Measurements from ENCODE around the gene OR51I1. TPM values are rescaled to one million over a fixed set of nuclear protein-coding genes. Genes with fewer than 3 reads are reported as not detected.

The OR51I1 gene
- total RNA-seq, 1 experiment from 2014 or later = 23.1 TPM

DNA sequence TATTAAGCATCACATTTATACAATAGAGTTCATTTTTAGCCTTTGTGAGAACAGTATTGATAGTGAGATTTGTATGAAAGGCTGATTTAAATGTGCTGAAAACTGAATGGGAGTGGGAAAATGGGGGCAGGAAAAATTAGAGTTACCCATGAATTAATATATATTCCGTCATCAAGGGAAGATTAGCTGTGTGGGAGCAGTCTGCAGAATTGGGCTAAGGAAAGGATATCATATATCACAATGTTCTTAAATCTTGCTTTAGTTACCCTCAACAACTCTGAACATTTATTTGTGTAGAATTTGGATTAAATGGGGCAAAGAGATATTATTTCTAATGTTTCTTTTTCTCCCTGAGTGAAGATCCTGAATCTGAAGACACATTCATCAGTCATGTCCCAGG, 19.5 kb downstream of the OR51I1 start, which contains the start of gene OR51Q1:
Gene OR51Q1, plus strand, starts transcription at position 301 of the 400 bp plus-strand sequence. Its CDS starts 90 bp downstream, at position 391.
- ChIA-PET CTCF (no interaction called here), POLR2A (no interaction called here), RAD21 (ENCODE audit: low non-redundant PET in 1 of 2, low total read pairs in 2 of 2, uncharacterized antibody in 2 of 2, unreplicated experiment in 2 of 2) (no interaction called here)
- Histone ChIP-seq H3K4me2 (ENCODE audit: low read length) (no peak within 1 kb of the TSS), H4K20me1 (ENCODE audit: insufficient read depth) (peaks cover 18% of the 10 kb centered on the region; the same call in 1 of the 2 replicates), H3K4me1 (ENCODE audit: control insufficient read depth in 1 of 2, insufficient read depth in 2 of 2, low read length in 2 of 2) (peaks cover 0 to 21% of the 10 kb centered on the region in 2 experiments; a peak in 1 of 4 replicates), H3K9me2 (ENCODE audit: insufficient read depth) (no peaks in the 10 kb centered on the region), H3K4me3 (replicated peaks in 1 of 2; ENCODE audit: low read depth in 1 of 2, low read length in 2 of 2) (no peak within 1 kb of the TSS), H2AFZ (ENCODE audit: low read depth, low read length, poor library complexity, severe bottlenecking) (no peak within 1 kb of the TSS), H3K27ac (ENCODE audit: low read depth, low read length) (peak within 1 kb of the TSS; percentile 32; the same call in 1 of the 2 replicates), H3K9ac (ENCODE audit: low read length) (no peak within 1 kb of the TSS), H3K79me2 (ENCODE audit: insufficient read depth, low read length) (peaks cover 83% of the 10 kb centered on the region), H3K36me3 (ENCODE audit: control insufficient read depth in 1 of 2, insufficient read depth in 2 of 2, low read length in 2 of 2) (peaks cover 2 to 44% of the 10 kb centered on the region in 2 experiments), H3K27me3 (ENCODE audit: insufficient read depth, low read length) (no peaks in the 10 kb centered on the region), H3K9me3 (ENCODE audit: control insufficient read depth in 1 of 2, insufficient read depth in 1 of 2, low read depth in 1 of 2, low read length in 2 of 2) (no peaks in the 10 kb centered on the region)
- ATAC-seq (no peak), DNase-seq (ENCODE audit: low read depth, low spot score) (no peak)
- intact Hi-C loops (cut with micrococcal nuclease) = no loop called here
- BruUV-seq (replicated peaks) = no TSS peak
- TF ChIP-seq, protein P1, sequence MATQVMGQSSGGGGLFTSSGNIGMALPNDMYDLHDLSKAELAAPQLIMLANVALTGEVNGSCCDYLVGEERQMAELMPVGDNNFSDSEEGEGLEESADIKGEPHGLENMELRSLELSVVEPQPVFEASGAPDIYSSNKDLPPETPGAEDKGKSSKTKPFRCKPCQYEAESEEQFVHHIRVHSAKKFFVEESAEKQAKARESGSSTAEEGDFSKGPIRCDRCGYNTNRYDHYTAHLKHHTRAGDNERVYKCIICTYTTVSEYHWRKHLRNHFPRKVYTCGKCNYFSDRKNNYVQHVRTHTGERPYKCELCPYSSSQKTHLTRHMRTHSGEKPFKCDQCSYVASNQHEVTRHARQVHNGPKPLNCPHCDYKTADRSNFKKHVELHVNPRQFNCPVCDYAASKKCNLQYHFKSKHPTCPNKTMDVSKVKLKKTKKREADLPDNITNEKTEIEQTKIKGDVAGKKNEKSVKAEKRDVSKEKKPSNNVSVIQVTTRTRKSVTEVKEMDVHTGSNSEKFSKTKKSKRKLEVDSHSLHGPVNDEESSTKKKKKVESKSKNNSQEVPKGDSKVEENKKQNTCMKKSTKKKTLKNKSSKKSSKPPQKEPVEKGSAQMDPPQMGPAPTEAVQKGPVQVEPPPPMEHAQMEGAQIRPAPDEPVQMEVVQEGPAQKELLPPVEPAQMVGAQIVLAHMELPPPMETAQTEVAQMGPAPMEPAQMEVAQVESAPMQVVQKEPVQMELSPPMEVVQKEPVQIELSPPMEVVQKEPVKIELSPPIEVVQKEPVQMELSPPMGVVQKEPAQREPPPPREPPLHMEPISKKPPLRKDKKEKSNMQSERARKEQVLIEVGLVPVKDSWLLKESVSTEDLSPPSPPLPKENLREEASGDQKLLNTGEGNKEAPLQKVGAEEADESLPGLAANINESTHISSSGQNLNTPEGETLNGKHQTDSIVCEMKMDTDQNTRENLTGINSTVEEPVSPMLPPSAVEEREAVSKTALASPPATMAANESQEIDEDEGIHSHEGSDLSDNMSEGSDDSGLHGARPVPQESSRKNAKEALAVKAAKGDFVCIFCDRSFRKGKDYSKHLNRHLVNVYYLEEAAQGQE (IDR thresholded peaks at IDR 0.05; ENCODE audit: low read depth) = no peak
- 0 out of 2 replicates have a peak, but pooled peaks have one; percentile 44 for TF ChIP-seq POLR2AphosphoS5 (IDR thresholded peaks at IDR 0.05; ENCODE audit: low read depth, low read length)

DNA sequence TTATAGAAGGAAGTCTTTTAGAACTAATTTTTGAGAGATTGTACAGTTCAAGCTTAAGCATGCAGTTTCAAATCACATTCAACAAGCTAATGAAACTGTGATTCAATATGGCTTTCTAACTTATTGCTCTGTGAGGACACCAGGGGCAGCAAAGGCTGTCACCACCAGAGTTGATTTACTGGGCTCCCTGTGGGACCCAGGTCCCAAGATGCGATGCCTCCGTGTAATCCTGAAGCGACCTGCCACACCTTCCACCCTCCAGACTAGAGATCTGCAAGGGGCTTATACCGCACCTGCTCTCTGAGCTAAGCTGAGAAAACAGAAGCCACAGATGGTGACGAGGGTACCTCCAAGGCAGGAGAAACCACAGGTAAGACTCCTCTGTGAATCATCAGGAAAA, 20.3 kb downstream of the OR51I1 start:
- Histone ChIP-seq H3K9ac (ENCODE audit: low read length) (no peak overlapping the region), H4K20me1 (ENCODE audit: insufficient read depth) (peaks cover 18% of the 10 kb centered on the region; the same call in 1 of the 2 replicates), H3K4me1 (ENCODE audit: control insufficient read depth in 1 of 2, insufficient read depth in 2 of 2, low read length in 2 of 2) (peaks cover 0 to 21% of the 10 kb centered on the region in 2 experiments; a peak in 1 of 4 replicates), H3K4me3 (replicated peaks in 1 of 2; ENCODE audit: low read depth in 1 of 2, low read length in 2 of 2) (no peak overlapping the region), H3K36me3 (ENCODE audit: control insufficient read depth in 1 of 2, insufficient read depth in 2 of 2, low read length in 2 of 2) (peaks cover 2 to 44% of the 10 kb centered on the region in 2 experiments), H3K27ac (ENCODE audit: low read depth, low read length) (no peak overlapping the region; the same call in 1 of the 2 replicates), H3K9me2 (ENCODE audit: insufficient read depth) (no peaks in the 10 kb centered on the region), H3K79me2 (ENCODE audit: insufficient read depth, low read length) (peaks cover 75% of the 10 kb centered on the region), H2AFZ (ENCODE audit: low read depth, low read length, poor library complexity, severe bottlenecking) (no peak overlapping the region), H3K9me3 (ENCODE audit: control insufficient read depth in 1 of 2, insufficient read depth in 1 of 2, low read depth in 1 of 2, low read length in 2 of 2) (no peaks in the 10 kb centered on the region), H3K27me3 (ENCODE audit: insufficient read depth, low read length) (no peaks in the 10 kb centered on the region), H3K4me2 (ENCODE audit: low read length) (no peak overlapping the region)
- ChIA-PET CTCF (interaction anchor here (0.6 kb wide), 1 partner anchor 10 kb away, joined by 3 read pairs; no protein-coding TSS in a partner anchor), POLR2A (no interaction called here), RAD21 (ENCODE audit: low non-redundant PET in 1 of 2, low total read pairs in 2 of 2, uncharacterized antibody in 2 of 2, unreplicated experiment in 2 of 2) (no interaction called here)
- ATAC-seq = peak; percentile 61
- TF ChIP-seq EZH2phosphoT487 (IDR thresholded peaks at IDR 0.05; ENCODE audit: borderline replicate concordance) (no peak), CBX3 (IDR thresholded peaks at IDR 0.05; ENCODE audit: low read depth) (no peak), POLR2AphosphoS5 (IDR thresholded peaks at IDR 0.05; ENCODE audit: low read depth, low read length) (peak; percentile 19; the same call in 1 of the 2 replicates)
- TF ChIP-seq, protein P2, sequence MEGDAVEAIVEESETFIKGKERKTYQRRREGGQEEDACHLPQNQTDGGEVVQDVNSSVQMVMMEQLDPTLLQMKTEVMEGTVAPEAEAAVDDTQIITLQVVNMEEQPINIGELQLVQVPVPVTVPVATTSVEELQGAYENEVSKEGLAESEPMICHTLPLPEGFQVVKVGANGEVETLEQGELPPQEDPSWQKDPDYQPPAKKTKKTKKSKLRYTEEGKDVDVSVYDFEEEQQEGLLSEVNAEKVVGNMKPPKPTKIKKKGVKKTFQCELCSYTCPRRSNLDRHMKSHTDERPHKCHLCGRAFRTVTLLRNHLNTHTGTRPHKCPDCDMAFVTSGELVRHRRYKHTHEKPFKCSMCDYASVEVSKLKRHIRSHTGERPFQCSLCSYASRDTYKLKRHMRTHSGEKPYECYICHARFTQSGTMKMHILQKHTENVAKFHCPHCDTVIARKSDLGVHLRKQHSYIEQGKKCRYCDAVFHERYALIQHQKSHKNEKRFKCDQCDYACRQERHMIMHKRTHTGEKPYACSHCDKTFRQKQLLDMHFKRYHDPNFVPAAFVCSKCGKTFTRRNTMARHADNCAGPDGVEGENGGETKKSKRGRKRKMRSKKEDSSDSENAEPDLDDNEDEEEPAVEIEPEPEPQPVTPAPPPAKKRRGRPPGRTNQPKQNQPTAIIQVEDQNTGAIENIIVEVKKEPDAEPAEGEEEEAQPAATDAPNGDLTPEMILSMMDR (IDR thresholded peaks at IDR 0.05 in 2 of 3, conservative IDR thresholded peaks at IDR 0.05 in 1 of 3; ENCODE audit: borderline replicate concordance in 1 of 3, insufficient read depth in 1 of 3, low read depth in 2 of 3, low read length in 2 of 3) = 0 out of 6 replicates have a peak, but pooled peaks of 1 of the 3 experiments have one; percentile 15
- TF ChIP-seq, protein P3, sequence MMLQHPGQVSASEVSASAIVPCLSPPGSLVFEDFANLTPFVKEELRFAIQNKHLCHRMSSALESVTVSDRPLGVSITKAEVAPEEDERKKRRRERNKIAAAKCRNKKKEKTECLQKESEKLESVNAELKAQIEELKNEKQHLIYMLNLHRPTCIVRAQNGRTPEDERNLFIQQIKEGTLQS (IDR thresholded peaks at IDR 0.05) = no peak
- intact Hi-C loops (cut with micrococcal nuclease) = no loop called here
- DNase-seq (ENCODE audit: low read depth, low spot score) = no peak
- no TSS peak for BruUV-seq (replicated peaks)

Measured in HCT116 (cell line).